WERI-Rb-1 (cell line): Measurements from ENCODE around the gene INTS7.
"Not testable (repeated sequence)": the region's sequence is repeated elsewhere in the genome, so short reads cannot be mapped to it uniquely, and the experiment has no call there.

Experiments used
- DNase-seq: peaks from one replicate; pipeline ENCODE4 v3.0.0-alpha.2; 2020
- H3K27ac ChIP-seq: fragments of 250-450 bp; sonication (Bioruptor Pico); 2 replicates; pipeline ENCODE4 v1.5.1; 2020; ENCODE audit warnings: mild to moderate bottlenecking, moderate library complexity
- H3K27me3 ChIP-seq: fragments of 250-450 bp; sonication (Bioruptor Pico); 2 replicates; pipeline ENCODE4 v1.5.1; 2021; ENCODE audit warnings: mild to moderate bottlenecking, low read depth, moderate library complexity; ENCODE audit not compliant: insufficient read depth, severe bottlenecking
- H3K36me3 ChIP-seq: fragments of 250-450 bp; sonication (Bioruptor Pico); 2 replicates; pipeline ENCODE4 v1.5.1; 2020; ENCODE audit warnings: mild to moderate bottlenecking, moderate library complexity
- H3K4me3 ChIP-seq: 2 replicates; pipeline ENCODE4 v1.5.1; 2011; ENCODE audit warnings: low read depth, mild to moderate bottlenecking, control low read depth, low read length
- H3K9me3 ChIP-seq: fragments of 250-450 bp; sonication (Bioruptor Pico); 2 replicates; pipeline ENCODE4 v1.5.1; 2021; ENCODE audit warnings: mild to moderate bottlenecking, moderate library complexity; ENCODE audit not compliant: severe bottlenecking
- TF ChIP-seq, protein P1 (sequence below): IDR thresholded peaks from 2 replicates; pipeline ENCODE4 v1.5.1; 2011; ENCODE audit warnings: low read depth, mild to moderate bottlenecking, control low read depth, inconsistent platforms, low read length

Gene INTS7

DNA sequence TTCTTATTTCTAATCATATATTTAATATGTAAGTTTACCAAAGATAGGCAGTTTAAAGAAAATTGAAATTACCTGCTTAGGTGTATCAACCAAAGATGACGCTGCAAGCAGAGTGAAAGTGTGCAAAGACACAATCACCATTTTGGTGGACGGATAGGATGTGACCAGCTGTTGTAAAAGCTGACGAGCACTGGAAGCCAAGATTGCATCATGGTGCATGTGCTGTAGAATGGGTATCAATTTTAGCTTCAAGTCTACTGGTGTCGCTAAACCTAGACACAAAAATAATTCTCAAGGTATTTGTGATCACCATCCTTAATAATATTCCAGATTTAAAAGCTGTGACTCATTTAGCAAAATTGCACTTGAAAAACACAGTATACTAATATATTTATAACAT, 28.2 kb downstream of the INTS7 start:
- no peak overlapping the region for H3K27ac ChIP-seq
- DNase-seq: no peak
- peaks cover 66% of the 10 kb centered on the region for H3K36me3 ChIP-seq
- TF ChIP-seq, protein P1, sequence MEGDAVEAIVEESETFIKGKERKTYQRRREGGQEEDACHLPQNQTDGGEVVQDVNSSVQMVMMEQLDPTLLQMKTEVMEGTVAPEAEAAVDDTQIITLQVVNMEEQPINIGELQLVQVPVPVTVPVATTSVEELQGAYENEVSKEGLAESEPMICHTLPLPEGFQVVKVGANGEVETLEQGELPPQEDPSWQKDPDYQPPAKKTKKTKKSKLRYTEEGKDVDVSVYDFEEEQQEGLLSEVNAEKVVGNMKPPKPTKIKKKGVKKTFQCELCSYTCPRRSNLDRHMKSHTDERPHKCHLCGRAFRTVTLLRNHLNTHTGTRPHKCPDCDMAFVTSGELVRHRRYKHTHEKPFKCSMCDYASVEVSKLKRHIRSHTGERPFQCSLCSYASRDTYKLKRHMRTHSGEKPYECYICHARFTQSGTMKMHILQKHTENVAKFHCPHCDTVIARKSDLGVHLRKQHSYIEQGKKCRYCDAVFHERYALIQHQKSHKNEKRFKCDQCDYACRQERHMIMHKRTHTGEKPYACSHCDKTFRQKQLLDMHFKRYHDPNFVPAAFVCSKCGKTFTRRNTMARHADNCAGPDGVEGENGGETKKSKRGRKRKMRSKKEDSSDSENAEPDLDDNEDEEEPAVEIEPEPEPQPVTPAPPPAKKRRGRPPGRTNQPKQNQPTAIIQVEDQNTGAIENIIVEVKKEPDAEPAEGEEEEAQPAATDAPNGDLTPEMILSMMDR: no peak
- H3K9me3 ChIP-seq: no peaks in the 10 kb centered on the region
- H3K4me3 ChIP-seq: no peak overlapping the region
- H3K27me3 ChIP-seq: no peaks in the 10 kb centered on the region

DNA sequence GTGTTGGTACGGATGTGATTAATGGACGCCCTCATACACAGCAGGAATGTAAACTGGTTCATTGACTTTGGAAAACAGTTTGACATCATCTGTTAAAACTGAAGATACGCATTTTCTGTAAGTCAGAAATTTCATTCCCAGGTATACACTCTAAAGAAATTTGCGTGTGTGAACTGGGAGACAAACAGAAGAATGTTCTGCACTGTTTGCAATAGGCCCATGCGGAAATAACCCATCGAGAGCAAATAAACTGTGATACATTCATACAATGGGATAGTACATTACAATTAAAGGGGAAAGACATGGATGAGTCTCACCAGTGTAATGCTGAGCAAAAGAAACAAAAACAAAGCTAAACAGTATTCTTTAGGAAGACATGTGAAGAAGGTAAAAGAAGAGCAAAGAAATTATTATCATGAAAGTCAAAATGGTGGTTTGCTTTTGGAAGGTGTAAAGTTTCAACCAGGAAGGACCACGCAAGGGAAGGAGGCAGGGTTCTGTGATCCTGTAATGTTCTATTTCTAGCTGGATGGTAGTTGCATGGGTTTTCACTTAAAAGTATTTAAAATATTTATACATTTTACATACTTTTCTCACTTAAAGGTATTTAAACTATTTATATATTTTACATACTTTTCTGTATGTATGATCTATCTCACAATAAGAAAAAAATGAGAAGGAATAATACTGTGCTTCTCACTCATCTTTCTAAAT, 30.3 kb downstream of the INTS7 start:
- Histone ChIP-seq H3K27me3 (no peaks in the 10 kb centered on the region), H3K4me3 (no peak overlapping the region), H3K36me3 (peaks cover 66% of the 10 kb centered on the region), H3K27ac (no peak overlapping the region), H3K9me3 (no peaks in the 10 kb centered on the region)
- no peak for DNase-seq
- TF ChIP-seq, protein P1: no peak

DNA sequence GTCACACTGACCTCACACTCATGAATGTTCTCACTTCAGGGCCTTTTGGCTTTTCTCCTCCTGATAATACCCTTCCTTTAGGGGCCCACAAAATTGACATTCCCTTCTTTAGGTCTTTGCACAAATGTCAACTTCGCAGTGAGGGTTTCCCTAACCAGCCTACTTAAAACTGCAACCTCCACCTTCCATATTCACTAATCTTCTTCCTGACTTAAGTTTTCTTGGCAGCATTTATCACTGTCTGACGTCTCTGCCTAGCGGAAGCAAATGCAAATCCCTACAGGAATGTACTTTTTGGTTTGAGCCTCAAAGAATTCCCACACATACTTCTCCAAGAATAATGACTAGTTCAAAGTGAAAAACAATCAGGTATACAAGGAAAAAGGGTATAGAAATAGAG, 32.8 kb downstream of the INTS7 start:
- TF ChIP-seq, protein P1: no peak
- no peak overlapping the region for H3K4me3 ChIP-seq
- H3K36me3 ChIP-seq: peaks cover 63% of the 10 kb centered on the region
- no peaks in the 10 kb centered on the region for H3K27me3 ChIP-seq
- no peaks in the 10 kb centered on the region for H3K9me3 ChIP-seq
- peak; percentile 43 for DNase-seq
- H3K27ac ChIP-seq: no peak overlapping the region

DNA sequence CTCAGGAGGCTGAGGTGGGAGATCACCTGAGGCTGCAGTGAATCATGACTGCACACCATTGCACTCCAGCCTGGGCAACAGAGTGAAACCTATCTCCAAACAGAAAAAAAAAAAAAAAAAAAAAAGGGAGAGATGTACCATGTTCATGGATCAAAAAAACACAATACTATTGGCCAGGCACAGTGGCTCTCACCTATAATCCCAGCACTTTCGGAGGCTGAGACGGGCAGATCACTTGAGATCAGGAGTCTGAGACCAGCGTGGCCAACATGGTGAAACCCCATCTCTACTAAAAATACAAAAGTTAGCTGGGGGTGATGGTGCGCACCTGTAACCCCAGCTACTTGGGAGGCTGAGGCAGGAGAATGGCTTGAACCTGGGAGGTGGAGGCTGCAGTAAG, 37.9 kb downstream of the INTS7 start:
- peaks cover 47% of the 10 kb centered on the region for H3K36me3 ChIP-seq
- DNase-seq, H3K27ac ChIP-seq, H3K4me3 ChIP-seq, H3K9me3 ChIP-seq, H3K27me3 ChIP-seq: not testable (repeated sequence)

DNA sequence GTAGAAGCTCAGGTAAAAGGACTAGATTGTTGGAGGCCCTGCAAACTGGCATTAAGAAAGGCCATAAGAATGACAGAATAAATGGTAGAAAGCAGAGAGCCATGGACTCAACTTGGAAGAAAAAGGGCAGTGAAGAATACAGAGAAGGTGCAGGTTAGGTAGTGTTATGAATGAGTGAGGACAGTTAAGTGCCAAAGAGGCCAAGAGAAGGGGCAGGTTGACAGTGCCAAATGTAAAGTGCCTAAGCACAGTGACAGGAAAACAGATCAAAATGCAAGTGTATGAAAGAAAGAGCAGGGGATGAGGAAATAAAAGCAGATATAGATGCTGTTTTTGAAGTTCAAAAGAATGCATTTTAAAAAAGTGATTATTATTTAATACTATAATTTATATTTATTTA, 43.7 kb downstream of the INTS7 start:
- TF ChIP-seq, protein P1: no peak
- Histone ChIP-seq H3K9me3 (no peaks in the 10 kb centered on the region), H3K27ac (no peak overlapping the region), H3K27me3 (no peaks in the 10 kb centered on the region), H3K4me3 (no peak overlapping the region), H3K36me3 (peaks cover 28% of the 10 kb centered on the region)
- DNase-seq: no peak

DNA sequence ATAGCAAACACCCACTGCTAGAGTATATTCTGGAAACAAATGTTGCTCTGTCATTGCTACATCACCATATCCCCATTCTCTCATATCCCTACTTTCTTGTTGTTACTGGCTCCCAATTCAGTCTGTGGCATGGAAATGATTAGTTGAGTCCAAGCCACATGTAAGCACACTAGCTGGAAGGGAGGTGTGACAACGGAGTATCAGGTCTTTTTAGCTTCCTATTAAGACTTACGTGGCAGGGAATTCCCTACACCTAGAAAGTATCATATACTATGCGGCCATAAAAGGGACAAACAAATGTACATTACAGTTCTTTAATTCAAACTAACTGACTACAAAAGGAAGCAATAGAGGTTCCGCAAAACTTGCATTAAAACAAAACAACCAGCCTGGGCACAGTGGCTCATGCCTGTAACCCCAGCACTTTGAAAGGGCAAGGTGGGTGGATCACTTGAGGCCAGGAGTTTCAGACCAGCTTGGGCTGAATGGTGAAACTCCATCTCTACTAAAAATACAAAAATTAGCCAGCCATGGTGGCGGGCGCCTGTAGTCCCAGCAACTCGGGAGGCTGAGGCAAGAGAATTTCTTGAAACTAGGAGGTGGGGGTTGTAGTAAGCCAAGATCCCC, 48.6 kb downstream of the INTS7 start:
- TF ChIP-seq, protein P1: no peak
- DNase-seq: no peak
- Histone ChIP-seq H3K36me3 (peaks cover 58% of the 10 kb centered on the region), H3K9me3 (no peaks in the 10 kb centered on the region), H3K27ac (no peak overlapping the region), H3K27me3 (no peaks in the 10 kb centered on the region), H3K4me3 (no peak overlapping the region)
